Measurements from ENCODE around the gene LYST. TPM values are rescaled to one million over a fixed set of nuclear protein-coding genes. Genes with fewer than 3 reads are reported as not detected.
A peak's percentile ranks its signal among the peaks of the same experiment; 100 is the strongest.

LYST gene
- total and polyA plus RNA-seq, 2 of the 4 experiments (the other 2 are of a cell fraction) = 2.2 to 7.2 TPM

- Histone ChIP-seq H4K5ac (ENCODE audit: low read depth, low read length) (no peak overlapping the region), H3K4me1 (ENCODE audit: control insufficient read depth, insufficient read depth, low read length) (peaks cover 6% of the 10 kb centered on the region), H3K36me3 (ENCODE audit: control insufficient read depth, insufficient read depth, low read length) (no peaks in the 10 kb centered on the region), H4K91ac (ENCODE audit: insufficient read depth, low read depth, low read length) (no peak overlapping the region), H3K23ac (ENCODE audit: low read depth, low read length) (no peak overlapping the region), H2AFZ (replicated peaks; ENCODE audit: low read length, poor library complexity) (no peak overlapping the region), H3K18ac (ENCODE audit: low read depth, low read length) (no peak overlapping the region), H2BK120ac (ENCODE audit: low read depth, low read length) (no peak overlapping the region), H2AK5ac (ENCODE audit: low read depth, low read length) (0 out of 2 replicates have a peak overlapping the region, but pooled peaks have one; percentile 4), H3K14ac (replicated peaks; ENCODE audit: low read depth, low read length) (no peak overlapping the region), H3K79me1 (ENCODE audit: low read depth in 1 of 2, low read length in 2 of 2) (no peaks in the 10 kb centered on the region), H3K9me3 (ENCODE audit: control insufficient read depth, insufficient read depth, low read length) (no peaks in the 10 kb centered on the region), H4K8ac (ENCODE audit: low read depth in 2 of 2, low read length in 2 of 2) (no peak overlapping the region), H3K56ac (ENCODE audit: extremely low read depth, insufficient read depth, low read length) (no peak overlapping the region), H2BK15ac (ENCODE audit: low read depth, low read length) (no peak overlapping the region), H3K9me1 (ENCODE audit: insufficient read depth, low read length) (peaks cover 12% of the 10 kb centered on the region), H3K4me2 (ENCODE audit: low read depth, low read length) (no peak overlapping the region), H2BK20ac (ENCODE audit: low read depth, low read length) (no peak overlapping the region), H3K27ac (ENCODE audit: insufficient read depth, low read length) (no peak overlapping the region), H2AK9ac (replicated peaks; ENCODE audit: low read depth, low read length, poor library complexity) (no peak overlapping the region), H4K20me1 (ENCODE audit: insufficient read depth, low read length) (peaks cover 12% of the 10 kb centered on the region; the same call in 1 of the 2 replicates), H3K27me3 (ENCODE audit: control insufficient read depth, insufficient read depth, low read length) (peaks cover 11% of the 10 kb centered on the region), H3K9ac (ENCODE audit: low read depth, low read length) (no peak overlapping the region), H3K4me3 (ENCODE audit: insufficient read depth, low read depth, low read length) (no peak overlapping the region), H2BK5ac (ENCODE audit: low read depth, low read length, poor library complexity, severe bottlenecking) (no peak overlapping the region), H3K4ac (ENCODE audit: low read depth, low read length) (no peak overlapping the region)
- in situ Hi-C loops (cut with MboI; ENCODE audit: low sequenced_read_pairs) (no loop called here), intact Hi-C loops (cut with micrococcal nuclease) (no loop called here), dilution Hi-C loops (cut with HindIII; ENCODE audit: low sequenced_read_pairs, unreplicated experiment) (no loop called here)
- DNase-seq (no peak), ATAC-seq (ENCODE audit: low read depth) (no peak)
- TF ChIP-seq, protein P1, sequence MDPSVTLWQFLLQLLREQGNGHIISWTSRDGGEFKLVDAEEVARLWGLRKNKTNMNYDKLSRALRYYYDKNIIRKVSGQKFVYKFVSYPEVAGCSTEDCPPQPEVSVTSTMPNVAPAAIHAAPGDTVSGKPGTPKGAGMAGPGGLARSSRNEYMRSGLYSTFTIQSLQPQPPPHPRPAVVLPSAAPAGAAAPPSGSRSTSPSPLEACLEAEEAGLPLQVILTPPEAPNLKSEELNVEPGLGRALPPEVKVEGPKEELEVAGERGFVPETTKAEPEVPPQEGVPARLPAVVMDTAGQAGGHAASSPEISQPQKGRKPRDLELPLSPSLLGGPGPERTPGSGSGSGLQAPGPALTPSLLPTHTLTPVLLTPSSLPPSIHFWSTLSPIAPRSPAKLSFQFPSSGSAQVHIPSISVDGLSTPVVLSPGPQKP (IDR thresholded peaks at IDR 0.05; ENCODE audit: borderline replicate concordance, low read depth, low read length) = no peak
- TF ChIP-seq MXI1 (IDR thresholded peaks at IDR 0.05; ENCODE audit: borderline replicate concordance, low read depth, low read length) = no peak
- no peak for TF ChIP-seq MAFK (IDR thresholded peaks at IDR 0.05; ENCODE audit: low read depth, low read length)
- TF ChIP-seq, protein P2, sequence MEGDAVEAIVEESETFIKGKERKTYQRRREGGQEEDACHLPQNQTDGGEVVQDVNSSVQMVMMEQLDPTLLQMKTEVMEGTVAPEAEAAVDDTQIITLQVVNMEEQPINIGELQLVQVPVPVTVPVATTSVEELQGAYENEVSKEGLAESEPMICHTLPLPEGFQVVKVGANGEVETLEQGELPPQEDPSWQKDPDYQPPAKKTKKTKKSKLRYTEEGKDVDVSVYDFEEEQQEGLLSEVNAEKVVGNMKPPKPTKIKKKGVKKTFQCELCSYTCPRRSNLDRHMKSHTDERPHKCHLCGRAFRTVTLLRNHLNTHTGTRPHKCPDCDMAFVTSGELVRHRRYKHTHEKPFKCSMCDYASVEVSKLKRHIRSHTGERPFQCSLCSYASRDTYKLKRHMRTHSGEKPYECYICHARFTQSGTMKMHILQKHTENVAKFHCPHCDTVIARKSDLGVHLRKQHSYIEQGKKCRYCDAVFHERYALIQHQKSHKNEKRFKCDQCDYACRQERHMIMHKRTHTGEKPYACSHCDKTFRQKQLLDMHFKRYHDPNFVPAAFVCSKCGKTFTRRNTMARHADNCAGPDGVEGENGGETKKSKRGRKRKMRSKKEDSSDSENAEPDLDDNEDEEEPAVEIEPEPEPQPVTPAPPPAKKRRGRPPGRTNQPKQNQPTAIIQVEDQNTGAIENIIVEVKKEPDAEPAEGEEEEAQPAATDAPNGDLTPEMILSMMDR (conservative IDR thresholded peaks at IDR 0.05; ENCODE audit: low read depth, low read length) = no peak
- no peak for TF ChIP-seq USF2 (IDR thresholded peaks at IDR 0.05; ENCODE audit: low read depth, low read length)
- TF ChIP-seq RAD21 (IDR thresholded peaks at IDR 0.05; ENCODE audit: low read length) = no peak
- TF ChIP-seq MAZ (IDR thresholded peaks at IDR 0.05; ENCODE audit: borderline replicate concordance, low read depth, low read length) = no peak
- TF ChIP-seq RFX5 (IDR thresholded peaks at IDR 0.05; ENCODE audit: low read depth, low read length) = no peak
- TF ChIP-seq CHD1 (IDR thresholded peaks at IDR 0.05; ENCODE audit: low read depth, low read length) = no peak
- TF ChIP-seq CEBPB (IDR thresholded peaks at IDR 0.05; ENCODE audit: low read depth, low read length) = no peak
- no peak for TF ChIP-seq POLR2A (IDR thresholded peaks at IDR 0.05; ENCODE audit: low read depth, low read length)
- TF ChIP-seq NFE2L2 (IDR thresholded peaks at IDR 0.05; ENCODE audit: low read depth, low read length) = no peak
- no peak for TF ChIP-seq RCOR1 (IDR thresholded peaks at IDR 0.05; ENCODE audit: insufficient replicate concordance, low read length)
- no peak for TF ChIP-seq BHLHE40 (IDR thresholded peaks at IDR 0.05; ENCODE audit: low read depth, low read length)
- WGBS, 2 experiments (ENCODE audit: extremely low coverage in 2 of 2, insufficient read length in 1 of 2) = 77% methylated on average over 3 of the region's 3 CpGs; no CpG with 5 or more reads in 1 of the 2 experiments
- POLR2A ChIA-PET (ENCODE audit: unreplicated experiment) = no interaction called here
- no TSS peak for BruUV-seq (replicated peaks)
- CTCF ChIA-PET = interaction anchor here (0.5 to 1.2 kb wide), 2 partner anchors 74 to 662 kb away, joined by 3 to 4 read pairs; no protein-coding TSS in a partner anchor
Measured at GRCh38 chr1:235898126-235898525, 31.4 kb upstream of the LYST start.

Data from IMR-90 (cell line).